Brain microvascular endothelial cell (primary cell): ENCODE data around the gene HERC3.
A peak's percentile ranks its signal among the peaks of the same experiment; 100 is the strongest.
"Not testable (repeated sequence)": the region's sequence is repeated elsewhere in the genome, so short reads cannot be mapped to it uniquely, and the experiment has no call there.

Experiments used
- DNase-seq: peaks from one replicate; pipeline ENCODE4 v3.0.0-alpha.2; 2020
- H3K27ac ChIP-seq: fragments of 250-450 bp; sonication (Bioruptor Pico); 2 replicates; pipeline ENCODE4 v1.5.1; 2020; ENCODE audit warnings: mild to moderate bottlenecking, moderate library complexity
- H3K27me3 ChIP-seq: fragments of 250-450 bp; sonication (Bioruptor Pico); replicated peaks from 2 replicates; pipeline ENCODE4 v1.5.1; 2020; ENCODE audit warnings: mild to moderate bottlenecking
- H3K36me3 ChIP-seq: fragments of 250-450 bp; sonication (Bioruptor Pico); replicated peaks from 2 replicates; pipeline ENCODE4 v1.5.1; 2020; ENCODE audit warnings: mild to moderate bottlenecking
- H3K4me3 ChIP-seq: 2 replicates; pipeline ENCODE4 v1.5.1; 2011; ENCODE audit warnings: low read depth, mild to moderate bottlenecking, control low read depth, low read length, moderate library complexity
- CTCF ChIP-seq: IDR thresholded peaks from 2 replicates; pipeline ENCODE4 v1.5.1; 2011; ENCODE audit warnings: low read depth, mild to moderate bottlenecking, moderate library complexity, low read length, control low read depth, inconsistent platforms; ENCODE audit errors: missing control alignments
- in situ Hi-C: cut with HindIII; loops from 2 replicates; pipeline ENCODE4 v1.10.0; 2017; ENCODE audit warnings: low sequenced_read_pairs, low pct_ligation_motif_present

Gene HERC3

GRCh38 chr4:88600176-88600838 lies 8.0 kb downstream of the HERC3 start:
- Histone ChIP-seq H3K36me3 (no peaks in the 10 kb centered on the region), H3K4me3 (no peak overlapping the region), H3K27me3 (no peaks in the 10 kb centered on the region), H3K27ac (peak overlapping the region; percentile 40)
- TF ChIP-seq CTCF = no peak
- peak; percentile 32 for DNase-seq
- in situ Hi-C loops = no loop called here

- in situ Hi-C loops = no loop called here
- Histone ChIP-seq H3K27ac (no peak overlapping the region), H3K4me3 (no peak overlapping the region), H3K27me3 (no peaks in the 10 kb centered on the region), H3K36me3 (no peaks in the 10 kb centered on the region)
- no peak for DNase-seq
- TF ChIP-seq CTCF = no peak
Measured at GRCh38 chr4:88604978-88605678, 12.8 kb downstream of the HERC3 start.

- in situ Hi-C loops = no loop called here
- H3K27me3 ChIP-seq = no peaks in the 10 kb centered on the region
- no peak overlapping the region for H3K27ac ChIP-seq
- H3K36me3 ChIP-seq = no peaks in the 10 kb centered on the region
- no peak overlapping the region for H3K4me3 ChIP-seq
- no peak for TF ChIP-seq CTCF
- no peak for DNase-seq
Measured at GRCh38 chr4:88605736-88606135, 13.5 kb downstream of the HERC3 start.

GRCh38 chr4:88606832-88607231 lies 14.6 kb downstream of the HERC3 start:
- Histone ChIP-seq H3K27me3 (no peaks in the 10 kb centered on the region), H3K4me3 (no peak overlapping the region), H3K27ac (no peak overlapping the region), H3K36me3 (no peaks in the 10 kb centered on the region)
- TF ChIP-seq CTCF = no peak
- in situ Hi-C loops = no loop called here
- no peak for DNase-seq

GRCh38 chr4:88609387-88609786 lies 17.1 kb downstream of the HERC3 start:
- in situ Hi-C loops = no loop called here
- no peak for DNase-seq
- Histone ChIP-seq H3K27ac (no peak overlapping the region), H3K4me3 (no peak overlapping the region), H3K27me3 (no peaks in the 10 kb centered on the region), H3K36me3 (no peaks in the 10 kb centered on the region)
- TF ChIP-seq CTCF = no peak

- DNase-seq, H3K27ac ChIP-seq, H3K4me3 ChIP-seq, in situ Hi-C loops, H3K36me3 ChIP-seq, H3K27me3 ChIP-seq: not testable (repeated sequence)
Measured at GRCh38 chr4:88609794-88610193, 17.5 kb downstream of the HERC3 start.
